ENCODE results near the gene FIGNL2.

- TF ChIP-seq EZH2 (IDR thresholded peaks at IDR 0.05; ENCODE audit: insufficient read depth, poor library complexity, severe bottlenecking) (no peak), EZH2phosphoT487 (IDR thresholded peaks at IDR 0.05; ENCODE audit: insufficient read depth, low read depth) (no peak)
Measured at GRCh38 chr12:51820526-51821439, 27.7 kb downstream of the FIGNL2 start.
